C4-2B (cell line): ENCODE data around the gene HBS1L.

ENCODE experiments used
- H3K27ac ChIP-seq: fragments of 450-650 bp; 2 replicates; pipeline ENCODE4 v1.5.1; 2017
- CTCF ChIP-seq: fragments of 450-650 bp; conservative IDR thresholded peaks from 2 replicates; pipeline ENCODE4 v1.5.1; 2017; ENCODE audit warnings: mild to moderate bottlenecking
- ZFX ChIP-seq: fragments of 450-650 bp; IDR thresholded peaks from 2 replicates; pipeline ENCODE4 v1.6.1; 2017

The HBS1L gene

GRCh38 chr6:135052939-135053338 lies 1.7 kb downstream of the HBS1L start:
- TF ChIP-seq ZFX (no peak), CTCF (no peak)

GRCh38 chr6:135048915-135049314 lies 5.7 kb downstream of the HBS1L start:
- no peak for TF ChIP-seq ZFX
- no peak for TF ChIP-seq CTCF

More at GRCh38 chr6:135052939-135053338, 1.7 kb downstream of the HBS1L start:
- H3K27ac ChIP-seq: no peak overlapping the region

GRCh38 chr6:135047336-135047735 lies 7.3 kb downstream of the HBS1L start:
- H3K27ac ChIP-seq: no peak overlapping the region
- TF ChIP-seq ZFX (no peak), CTCF (no peak)

More at GRCh38 chr6:135048915-135049314, 5.7 kb downstream of the HBS1L start:
- H3K27ac ChIP-seq: no peak overlapping the region

GRCh38 chr6:135046912-135047311 lies 7.7 kb downstream of the HBS1L start:
- H3K27ac ChIP-seq: no peak overlapping the region
- TF ChIP-seq CTCF (no peak), ZFX (no peak)

GRCh38 chr6:135044639-135045038 lies 10.0 kb downstream of the HBS1L start:
- H3K27ac ChIP-seq: no peak overlapping the region
- TF ChIP-seq ZFX (no peak), CTCF (no peak)

- TF ChIP-seq ZFX: no peak
- no peak for TF ChIP-seq CTCF
- H3K27ac ChIP-seq: no peak overlapping the region
Measured at GRCh38 chr6:135043846-135044245, 10.8 kb downstream of the HBS1L start.

- TF ChIP-seq CTCF (no peak), ZFX (no peak)
- H3K27ac ChIP-seq: no peak overlapping the region
Measured at GRCh38 chr6:135043364-135043763, 11.3 kb downstream of the HBS1L start.
